Neural cell (in vitro differentiated cells): ENCODE data around the gene NOPCHAP1. TPM values are rescaled to one million over a fixed set of nuclear protein-coding genes. Genes with fewer than 3 reads are reported as not detected.

Source experiments
- H2AFZ ChIP-seq: fragments of 200-600, 300-800 bp; sonication (generic), shearing (Covaris generic); 2 replicates; pipeline ENCODE4 v1.6.0; 2014; ENCODE audit warnings: low read depth, mild to moderate bottlenecking, antibody characterized with exemption, low read length, moderate library complexity
- H3F3A ChIP-seq: fragments of 200-600 bp; shearing (Covaris generic); 2 replicates; pipeline ENCODE4 v1.6.1; 2016; ENCODE audit warnings: mild to moderate bottlenecking, moderate library complexity, mixed read lengths, antibody characterized with exemption, low read length; ENCODE audit not compliant: insufficient read depth, poor library complexity, severe bottlenecking
- H3K27ac ChIP-seq: fragments of 200-600, 300-800 bp; sonication (generic), shearing (Covaris generic); 2 replicates; pipeline ENCODE4 v1.5.1; 2014; ENCODE audit warnings: mild to moderate bottlenecking, low read length, moderate library complexity
- H3K27me3 ChIP-seq: fragments of 300-800, 200-600 bp; sonication (generic), shearing (Covaris generic); 2 replicates; pipeline ENCODE4 v1.6.0; 2014; ENCODE audit warnings: mild to moderate bottlenecking, low read depth, low read length, moderate library complexity; ENCODE audit not compliant: insufficient read depth
- H3K36me3 ChIP-seq: fragments of 300-800, 200-600 bp; sonication (generic), shearing (Covaris generic); 2 replicates; pipeline ENCODE4 v1.5.1; 2014; ENCODE audit warnings: mild to moderate bottlenecking, antibody characterized with exemption, low read length, moderate library complexity; ENCODE audit not compliant: insufficient read depth
- H3K4me2 ChIP-seq: fragments of 300-800, 200-600 bp; sonication (generic), shearing (Covaris generic); 2 replicates; pipeline ENCODE4 v1.6.0; 2014; ENCODE audit warnings: mild to moderate bottlenecking, low read length
- H3K4me3 ChIP-seq: fragments of 300-800, 200-600 bp; sonication (generic), shearing (Covaris generic); 2 replicates; pipeline ENCODE4 v1.5.1; 2014; ENCODE audit warnings: mild to moderate bottlenecking, low read length, moderate library complexity
- H3K79me2 ChIP-seq: fragments of 200-600 bp; shearing (Covaris generic); replicated peaks from 2 replicates; pipeline ENCODE4 v1.6.0; 2014; ENCODE audit warnings: mild to moderate bottlenecking, low read length, moderate library complexity; ENCODE audit not compliant: insufficient read depth
- H3K9ac ChIP-seq: fragments of 300-800, 200-600 bp; sonication (generic), shearing (Covaris generic); 2 replicates; pipeline ENCODE4 v1.6.1; 2016; ENCODE audit warnings: mild to moderate bottlenecking, low read length, mixed read lengths
- H3K9me2 ChIP-seq: fragments of 200-600 bp; shearing (Covaris generic); 2 replicates; pipeline ENCODE4 v1.6.1; 2016; ENCODE audit warnings: mild to moderate bottlenecking, low read length, mixed read lengths; ENCODE audit not compliant: insufficient read depth
- H3K9me3 ChIP-seq: fragments of 200-600, 300-800 bp; sonication (generic), shearing (Covaris generic); 2 replicates; pipeline ENCODE4 v1.6.1; 2016; ENCODE audit warnings: mild to moderate bottlenecking, mixed run types, low read length, moderate library complexity, mixed read lengths
- H4K20me1 ChIP-seq: fragments of 200-600 bp; shearing (Covaris generic); 2 replicates; pipeline ENCODE4 v1.6.1; 2016; ENCODE audit warnings: mild to moderate bottlenecking, mixed run types; ENCODE audit not compliant: insufficient read depth
- EP300 ChIP-seq: fragments of 450-650 bp; conservative IDR thresholded peaks from 2 replicates; pipeline ENCODE4 v1.6.1; 2014; ENCODE audit warnings: antibody characterized with exemption, mild to moderate bottlenecking, moderate library complexity; ENCODE audit not compliant: poor library complexity, severe bottlenecking
- EZH2 ChIP-seq: fragments of 200-600, 300-800 bp; shearing (Covaris generic), sonication (generic); IDR thresholded peaks from 2 replicates; pipeline ENCODE4 v1.6.1; 2014; ENCODE audit warnings: antibody characterized with exemption, low read length, borderline replicate concordance, mild to moderate bottlenecking; ENCODE audit not compliant: insufficient read depth, poor library complexity, severe bottlenecking
- MXI1 ChIP-seq: fragments of 450-650 bp; conservative IDR thresholded peaks from 2 replicates; pipeline ENCODE4 v1.6.1; 2014; ENCODE audit warnings: antibody characterized with exemption, mild to moderate bottlenecking; ENCODE audit not compliant: poor library complexity, severe bottlenecking
- POLR2AphosphoS5 ChIP-seq: IDR thresholded peaks from 2 replicates; pipeline ENCODE4 v1.6.1; 2012
- RAD21 ChIP-seq: fragments of 450-650 bp; conservative IDR thresholded peaks from 2 replicates; pipeline ENCODE4 v1.6.1; 2014; ENCODE audit warnings: antibody characterized with exemption, mild to moderate bottlenecking, moderate library complexity
- SMC3 ChIP-seq: fragments of 450-650 bp; conservative IDR thresholded peaks from 2 replicates; pipeline ENCODE4 v1.6.1; 2014; ENCODE audit warnings: antibody characterized with exemption, mild to moderate bottlenecking, moderate library complexity; ENCODE audit not compliant: poor library complexity
- TAF1 ChIP-seq: IDR thresholded peaks from 2 replicates; pipeline ENCODE4 v1.6.1; 2012; ENCODE audit warnings: low read depth
- polyA plus RNA-seq: library from polyadenylated mRNA; depleted of rRNA; stranded (reverse); fragments of >200 nt; gene quantifications from 2 replicates; pipeline ENCODE4 v1.2.3, GENCODE V29; 2014
- TF ChIP-seq, protein P1 (sequence below): IDR thresholded peaks from 2 replicates; pipeline ENCODE4 v1.6.1; 2012; ENCODE audit warnings: borderline replicate concordance
- TF ChIP-seq, protein P2 (sequence below): fragments of 450-650 bp; IDR thresholded peaks from 2 replicates; pipeline ENCODE4 v1.5.1; 2014; ENCODE audit warnings: antibody characterized with exemption, mild to moderate bottlenecking, moderate library complexity; ENCODE audit not compliant: poor library complexity, severe bottlenecking

Gene NOPCHAP1
- polyA plus RNA-seq, 1 donor from 2014 or later: 12.0 TPM

DNA sequence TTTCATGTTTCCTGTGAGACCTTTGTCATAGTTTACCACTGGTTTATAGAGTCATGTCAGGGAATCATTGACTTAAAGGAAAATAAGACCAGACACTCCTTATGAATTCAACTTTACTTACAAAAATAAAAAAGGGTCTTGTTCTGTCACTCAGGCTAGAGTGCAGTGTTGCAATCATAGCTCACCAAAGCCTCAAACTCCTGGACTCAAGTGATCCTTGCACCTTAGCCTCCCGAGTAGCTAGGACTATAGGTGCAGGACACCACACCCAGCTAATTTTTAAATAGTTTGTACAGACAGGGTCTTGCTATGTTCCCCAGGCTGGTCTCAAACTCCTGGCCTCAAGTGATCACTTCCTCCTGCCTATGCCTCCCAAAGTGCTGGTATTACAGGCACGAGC lies 47.0 kb upstream of the NOPCHAP1 start:
- no peak overlapping the region for H2AFZ ChIP-seq
- H3K27me3 ChIP-seq: no peaks in the 10 kb centered on the region
- no peaks in the 10 kb centered on the region for H3K9me3 ChIP-seq
- no peaks in the 10 kb centered on the region for H3K9me2 ChIP-seq
- H4K20me1 ChIP-seq: no peaks in the 10 kb centered on the region
- no peaks in the 10 kb centered on the region for H3K36me3 ChIP-seq
- no peak overlapping the region for H3K4me2 ChIP-seq
- TF ChIP-seq MXI1: no peak
- TF ChIP-seq POLR2AphosphoS5: no peak
- TF ChIP-seq SMC3: no peak
- no peak for TF ChIP-seq RAD21
- no peak for TF ChIP-seq TAF1
- TF ChIP-seq, protein P1, sequence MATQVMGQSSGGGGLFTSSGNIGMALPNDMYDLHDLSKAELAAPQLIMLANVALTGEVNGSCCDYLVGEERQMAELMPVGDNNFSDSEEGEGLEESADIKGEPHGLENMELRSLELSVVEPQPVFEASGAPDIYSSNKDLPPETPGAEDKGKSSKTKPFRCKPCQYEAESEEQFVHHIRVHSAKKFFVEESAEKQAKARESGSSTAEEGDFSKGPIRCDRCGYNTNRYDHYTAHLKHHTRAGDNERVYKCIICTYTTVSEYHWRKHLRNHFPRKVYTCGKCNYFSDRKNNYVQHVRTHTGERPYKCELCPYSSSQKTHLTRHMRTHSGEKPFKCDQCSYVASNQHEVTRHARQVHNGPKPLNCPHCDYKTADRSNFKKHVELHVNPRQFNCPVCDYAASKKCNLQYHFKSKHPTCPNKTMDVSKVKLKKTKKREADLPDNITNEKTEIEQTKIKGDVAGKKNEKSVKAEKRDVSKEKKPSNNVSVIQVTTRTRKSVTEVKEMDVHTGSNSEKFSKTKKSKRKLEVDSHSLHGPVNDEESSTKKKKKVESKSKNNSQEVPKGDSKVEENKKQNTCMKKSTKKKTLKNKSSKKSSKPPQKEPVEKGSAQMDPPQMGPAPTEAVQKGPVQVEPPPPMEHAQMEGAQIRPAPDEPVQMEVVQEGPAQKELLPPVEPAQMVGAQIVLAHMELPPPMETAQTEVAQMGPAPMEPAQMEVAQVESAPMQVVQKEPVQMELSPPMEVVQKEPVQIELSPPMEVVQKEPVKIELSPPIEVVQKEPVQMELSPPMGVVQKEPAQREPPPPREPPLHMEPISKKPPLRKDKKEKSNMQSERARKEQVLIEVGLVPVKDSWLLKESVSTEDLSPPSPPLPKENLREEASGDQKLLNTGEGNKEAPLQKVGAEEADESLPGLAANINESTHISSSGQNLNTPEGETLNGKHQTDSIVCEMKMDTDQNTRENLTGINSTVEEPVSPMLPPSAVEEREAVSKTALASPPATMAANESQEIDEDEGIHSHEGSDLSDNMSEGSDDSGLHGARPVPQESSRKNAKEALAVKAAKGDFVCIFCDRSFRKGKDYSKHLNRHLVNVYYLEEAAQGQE: no peak
- TF ChIP-seq, protein P2, sequence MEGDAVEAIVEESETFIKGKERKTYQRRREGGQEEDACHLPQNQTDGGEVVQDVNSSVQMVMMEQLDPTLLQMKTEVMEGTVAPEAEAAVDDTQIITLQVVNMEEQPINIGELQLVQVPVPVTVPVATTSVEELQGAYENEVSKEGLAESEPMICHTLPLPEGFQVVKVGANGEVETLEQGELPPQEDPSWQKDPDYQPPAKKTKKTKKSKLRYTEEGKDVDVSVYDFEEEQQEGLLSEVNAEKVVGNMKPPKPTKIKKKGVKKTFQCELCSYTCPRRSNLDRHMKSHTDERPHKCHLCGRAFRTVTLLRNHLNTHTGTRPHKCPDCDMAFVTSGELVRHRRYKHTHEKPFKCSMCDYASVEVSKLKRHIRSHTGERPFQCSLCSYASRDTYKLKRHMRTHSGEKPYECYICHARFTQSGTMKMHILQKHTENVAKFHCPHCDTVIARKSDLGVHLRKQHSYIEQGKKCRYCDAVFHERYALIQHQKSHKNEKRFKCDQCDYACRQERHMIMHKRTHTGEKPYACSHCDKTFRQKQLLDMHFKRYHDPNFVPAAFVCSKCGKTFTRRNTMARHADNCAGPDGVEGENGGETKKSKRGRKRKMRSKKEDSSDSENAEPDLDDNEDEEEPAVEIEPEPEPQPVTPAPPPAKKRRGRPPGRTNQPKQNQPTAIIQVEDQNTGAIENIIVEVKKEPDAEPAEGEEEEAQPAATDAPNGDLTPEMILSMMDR: no peak
- TF ChIP-seq EZH2: no peak
- TF ChIP-seq EP300: no peak
- no peaks in the 10 kb centered on the region for H3F3A ChIP-seq
- peaks cover 4% of the 10 kb centered on the region for H3K79me2 ChIP-seq
- H3K9ac ChIP-seq: no peak overlapping the region
- no peak overlapping the region for H3K27ac ChIP-seq
- no peak overlapping the region for H3K4me3 ChIP-seq

DNA sequence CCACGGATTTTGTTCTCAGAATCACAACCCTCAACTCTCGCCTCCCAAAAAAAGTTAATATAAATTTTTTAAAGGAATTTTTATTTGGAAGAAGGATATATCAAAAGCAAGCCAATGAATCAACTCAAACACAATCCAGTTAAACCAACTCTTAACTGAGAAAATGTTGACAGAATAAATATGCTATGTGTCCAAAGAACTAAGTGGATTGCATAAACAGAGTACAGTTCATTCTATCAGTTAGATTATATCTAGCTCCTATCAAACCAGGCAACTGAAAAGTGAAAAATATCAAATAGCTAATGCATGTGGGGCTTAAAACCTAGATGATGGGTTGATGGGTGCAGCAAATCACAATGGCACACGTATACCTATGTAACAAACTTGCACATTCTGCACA lies 44.7 kb upstream of the NOPCHAP1 start:
- Histone ChIP-seq H3K9me2 (no peaks in the 10 kb centered on the region), H3K36me3 (no peaks in the 10 kb centered on the region), H3K9me3 (no peaks in the 10 kb centered on the region), H3K27ac (no peak overlapping the region), H4K20me1 (no peaks in the 10 kb centered on the region), H2AFZ (no peak overlapping the region), H3K9ac (no peak overlapping the region), H3K27me3 (no peaks in the 10 kb centered on the region), H3K4me3 (no peak overlapping the region), H3K4me2 (no peak overlapping the region), H3K79me2 (peaks cover 4% of the 10 kb centered on the region), H3F3A (no peaks in the 10 kb centered on the region)
- TF ChIP-seq RAD21 (no peak), MXI1 (no peak), POLR2AphosphoS5 (no peak), SMC3 (no peak)

DNA sequence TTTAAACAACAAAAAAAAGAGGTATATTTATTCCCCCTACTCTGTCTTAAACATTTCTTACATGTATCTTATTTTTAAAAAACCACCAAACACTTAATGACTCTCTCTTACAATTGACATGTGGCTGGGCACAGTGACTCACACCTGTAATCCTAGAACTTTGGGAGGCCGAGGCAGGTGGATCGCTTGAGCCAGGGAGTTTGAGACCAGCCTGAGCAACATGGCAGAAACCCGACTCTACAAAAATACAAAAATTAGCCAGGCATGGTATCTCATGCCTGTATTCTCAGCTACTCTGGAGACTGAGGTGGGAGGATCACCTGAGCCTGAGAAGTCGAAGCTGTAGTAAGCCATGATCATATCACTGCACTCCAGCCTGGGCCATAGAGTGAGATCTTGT lies 44.0 kb upstream of the NOPCHAP1 start:
- Histone ChIP-seq H3K9me3 (no peaks in the 10 kb centered on the region), H2AFZ (no peak overlapping the region), H3K9ac (no peak overlapping the region), H3K4me3 (no peak overlapping the region), H3K79me2 (peaks cover 4% of the 10 kb centered on the region), H3K4me2 (no peak overlapping the region), H3F3A (no peaks in the 10 kb centered on the region), H3K27me3 (no peaks in the 10 kb centered on the region), H4K20me1 (no peaks in the 10 kb centered on the region), H3K9me2 (no peaks in the 10 kb centered on the region), H3K36me3 (no peaks in the 10 kb centered on the region), H3K27ac (no peak overlapping the region)
- TF ChIP-seq, protein P1: no peak
- TF ChIP-seq MXI1: no peak
- no peak for TF ChIP-seq RAD21
- no peak for TF ChIP-seq POLR2AphosphoS5
- TF ChIP-seq TAF1: no peak
- TF ChIP-seq, protein P2: no peak
- TF ChIP-seq EZH2: no peak
- no peak for TF ChIP-seq SMC3
- no peak for TF ChIP-seq EP300
